IgD-negative memory B cell (primary cell): ENCODE results near the gene SLC43A2. TPM values are rescaled to one million over a fixed set of nuclear protein-coding genes. Genes with fewer than 3 reads are reported as not detected.

ENCODE experiments used
- H3K27ac Mint-ChIP-seq, 3 donors: one replicate each; pipeline ENCODE4 v1.8.0; 2020 to 2022; ENCODE audit warnings: mild to moderate bottlenecking in 3 of 3, mixed read lengths in 3 of 3, moderate library complexity in 1 of 3
- H3K27me3 Mint-ChIP-seq: one replicate; pipeline ENCODE4 v1.8.0; 2021; ENCODE audit warnings: mixed read lengths
- H3K36me3 Mint-ChIP-seq: one replicate; pipeline ENCODE4 v1.8.0; 2020; ENCODE audit warnings: mild to moderate bottlenecking, mixed read lengths
- H3K4me1 Mint-ChIP-seq, 3 donors: one replicate each; pipeline ENCODE4 v1.8.0; 2020 to 2022; ENCODE audit warnings: mixed read lengths in 3 of 3, mild to moderate bottlenecking in 1 of 3
- H3K4me3 Mint-ChIP-seq, 4 donors: one replicate each; pipeline ENCODE4 v1.8.0; 2020 to 2022; ENCODE audit warnings: mild to moderate bottlenecking in 4 of 4, mixed read lengths in 4 of 4, moderate library complexity in 3 of 4
- H3K9me3 Mint-ChIP-seq, 3 donors: one replicate each; pipeline ENCODE4 v1.8.0; 2020 to 2021; ENCODE audit warnings: mixed read lengths in 3 of 3, mild to moderate bottlenecking in 1 of 3
- polyA plus RNA-seq: library from polyadenylated mRNA; unstranded; fragments of 300-500 nt; fragmentation: Illumina TruSeq; gene quantifications from one replicate; pipeline ENCODE4 v1.2.3, GENCODE V29; 2021

Gene SLC43A2
- polyA plus RNA-seq, 1 donor from 2014 or later = 27.3 TPM

- Mint-ChIP-seq H3K9me3 (no peaks in the 10 kb centered on the region), H3K27ac (peak overlapping the region in 1 of 3 donors; percentile 31), H3K4me3 (no peak overlapping the region), H3K36me3 (peaks cover 6% of the 10 kb centered on the region), H3K27me3 (no peaks in the 10 kb centered on the region), H3K4me1 (peaks cover 15 to 22% (median 19%) of the 10 kb centered on the region in 3 donors)
Measured at GRCh38 chr17:1591474-1592090, 37.1 kb downstream of the SLC43A2 start.

GRCh38 chr17:1590747-1591473, 37.7 kb downstream of the SLC43A2 start:
- peaks cover 15 to 22% (median 19%) of the 10 kb centered on the region in 3 donors for H3K4me1 Mint-ChIP-seq
- peaks cover 1% of the 10 kb centered on the region for H3K36me3 Mint-ChIP-seq
- H3K4me3 Mint-ChIP-seq = peak overlapping the region in 1 of 4 donors; percentile 32
- H3K27ac Mint-ChIP-seq = peak overlapping the region in 1 of 3 donors; percentile 43
- no peaks in the 10 kb centered on the region for H3K9me3 Mint-ChIP-seq
- no peaks in the 10 kb centered on the region for H3K27me3 Mint-ChIP-seq

- H3K27ac Mint-ChIP-seq = peak overlapping the region in 2 of 3 donors; percentile 43 to 64
- peaks cover 1% of the 10 kb centered on the region for H3K36me3 Mint-ChIP-seq
- no peaks in the 10 kb centered on the region for H3K27me3 Mint-ChIP-seq
- H3K9me3 Mint-ChIP-seq = no peaks in the 10 kb centered on the region
- peaks cover 15 to 20% (median 19%) of the 10 kb centered on the region in 3 donors for H3K4me1 Mint-ChIP-seq
- H3K4me3 Mint-ChIP-seq = peak overlapping the region in 1 of 4 donors; percentile 7
Measured at GRCh38 chr17:1590029-1590746, 38.4 kb downstream of the SLC43A2 start.

- H3K4me3 Mint-ChIP-seq = no peak overlapping the region
Measured at GRCh38 chr17:1588821-1589585, 39.6 kb downstream of the SLC43A2 start.

GRCh38 chr17:1584167-1584566, 44.5 kb downstream of the SLC43A2 start:
- no peaks in the 10 kb centered on the region for H3K36me3 Mint-ChIP-seq
- peak overlapping the region in 1 of 3 donors; percentile 19 for H3K27ac Mint-ChIP-seq
- no peaks in the 10 kb centered on the region for H3K27me3 Mint-ChIP-seq
- H3K9me3 Mint-ChIP-seq = no peaks in the 10 kb centered on the region
- peak overlapping the region in 1 of 4 donors; percentile 12 for H3K4me3 Mint-ChIP-seq
- no peaks in the 10 kb centered on the region for H3K4me1 Mint-ChIP-seq

More at GRCh38 chr17:1588821-1589585, 39.6 kb downstream of the SLC43A2 start:
- Mint-ChIP-seq H3K27ac (peak overlapping the region in 1 of 3 donors; percentile 64), H3K4me1 (peaks cover 15 to 16% (median 16%) of the 10 kb centered on the region in 3 donors), H3K36me3 (peaks cover 1% of the 10 kb centered on the region), H3K9me3 (no peaks in the 10 kb centered on the region), H3K27me3 (no peaks in the 10 kb centered on the region)

GRCh38 chr17:1583556-1583955, 45.1 kb downstream of the SLC43A2 start:
- Mint-ChIP-seq H3K9me3 (no peaks in the 10 kb centered on the region), H3K27ac (peak overlapping the region in 1 of 3 donors; percentile 19), H3K4me1 (no peaks in the 10 kb centered on the region), H3K4me3 (no peak overlapping the region), H3K27me3 (no peaks in the 10 kb centered on the region), H3K36me3 (no peaks in the 10 kb centered on the region)

- H3K27ac Mint-ChIP-seq = peak overlapping the region in 1 of 3 donors; percentile 78
- H3K9me3 Mint-ChIP-seq = no peaks in the 10 kb centered on the region
- H3K36me3 Mint-ChIP-seq = no peaks in the 10 kb centered on the region
- H3K27me3 Mint-ChIP-seq = no peaks in the 10 kb centered on the region
- no peak overlapping the region for H3K4me3 Mint-ChIP-seq
- H3K4me1 Mint-ChIP-seq = peaks cover 0 to 5% (median 3%) of the 10 kb centered on the region in 3 donors
Measured at GRCh38 chr17:1582374-1582773, 46.3 kb downstream of the SLC43A2 start.

GRCh38 chr17:1580979-1581676, 47.5 kb downstream of the SLC43A2 start:
- Mint-ChIP-seq H3K4me1 (peaks cover 0 to 6% (median 3%) of the 10 kb centered on the region in 3 donors), H3K27ac (peak overlapping the region in 1 of 3 donors; percentile 86)

GRCh38 chr17:1578029-1578428, 50.6 kb downstream of the SLC43A2 start:
- peaks cover 0 to 10% (median 5%) of the 10 kb centered on the region in 3 donors for H3K4me1 Mint-ChIP-seq
- H3K27ac Mint-ChIP-seq = peak overlapping the region in 2 of 3 donors; percentile 11 to 83
- no peaks in the 10 kb centered on the region for H3K9me3 Mint-ChIP-seq
- no peaks in the 10 kb centered on the region for H3K27me3 Mint-ChIP-seq
- H3K36me3 Mint-ChIP-seq = no peaks in the 10 kb centered on the region
- peak overlapping the region in 1 of 4 donors; percentile 17 for H3K4me3 Mint-ChIP-seq

More at GRCh38 chr17:1580979-1581676, 47.5 kb downstream of the SLC43A2 start:
- Mint-ChIP-seq H3K4me3 (no peak overlapping the region), H3K27me3 (no peaks in the 10 kb centered on the region), H3K36me3 (no peaks in the 10 kb centered on the region), H3K9me3 (no peaks in the 10 kb centered on the region)

GRCh38 chr17:1577583-1578013, 51.0 kb downstream of the SLC43A2 start:
- no peaks in the 10 kb centered on the region for H3K27me3 Mint-ChIP-seq
- H3K36me3 Mint-ChIP-seq = no peaks in the 10 kb centered on the region
- peaks cover 0 to 10% (median 5%) of the 10 kb centered on the region in 3 donors for H3K4me1 Mint-ChIP-seq
- H3K27ac Mint-ChIP-seq = peak overlapping the region in 2 of 3 donors; percentile 11 to 83
- peak overlapping the region in 2 of 4 donors; percentile 14 to 60 for H3K4me3 Mint-ChIP-seq
- no peaks in the 10 kb centered on the region for H3K9me3 Mint-ChIP-seq

- no peaks in the 10 kb centered on the region for H3K27me3 Mint-ChIP-seq
- H3K36me3 Mint-ChIP-seq = no peaks in the 10 kb centered on the region
- H3K27ac Mint-ChIP-seq = peak overlapping the region in 2 of 3 donors; percentile 11 to 83
- peak overlapping the region in 2 of 4 donors; percentile 14 to 60 for H3K4me3 Mint-ChIP-seq
- no peaks in the 10 kb centered on the region for H3K9me3 Mint-ChIP-seq
- peaks cover 0 to 10% (median 5%) of the 10 kb centered on the region in 3 donors for H3K4me1 Mint-ChIP-seq
Measured at GRCh38 chr17:1577182-1577581, 51.5 kb downstream of the SLC43A2 start.

- Mint-ChIP-seq H3K4me1 (peaks cover 0 to 10% (median 5%) of the 10 kb centered on the region in 3 donors), H3K27me3 (no peaks in the 10 kb centered on the region), H3K4me3 (peak overlapping the region in 1 of 4 donors; percentile 12), H3K9me3 (no peaks in the 10 kb centered on the region), H3K27ac (no peak overlapping the region), H3K36me3 (no peaks in the 10 kb centered on the region)
Measured at GRCh38 chr17:1576500-1576899, 52.1 kb downstream of the SLC43A2 start.

GRCh38 chr17:1574697-1575471, 53.8 kb downstream of the SLC43A2 start:
- Mint-ChIP-seq H3K27me3 (no peaks in the 10 kb centered on the region), H3K27ac (peak overlapping the region in 2 of 3 donors; percentile 53 to 62), H3K9me3 (no peaks in the 10 kb centered on the region), H3K4me1 (peaks cover 0 to 10% (median 5%) of the 10 kb centered on the region in 3 donors), H3K36me3 (no peaks in the 10 kb centered on the region), H3K4me3 (no peak overlapping the region)
